ENCODE measurements around the gene HNRNPAB. TPM values are rescaled to one million over a fixed set of nuclear protein-coding genes. Genes with fewer than 3 reads are reported as not detected.

HNRNPAB gene
- total RNA-seq, 1 donor from 2014 or later: 199 TPM

- Histone ChIP-seq H4K20me1 (ENCODE audit: insufficient read depth, low read length) (no peaks in the 10 kb centered on the region), H3K9ac (ENCODE audit: low read length) (no peak overlapping the region), H3K36me3 (ENCODE audit: insufficient read depth, low read length) (no peaks in the 10 kb centered on the region), H3K4me1 (ENCODE audit: insufficient read depth, low read length) (no peaks in the 10 kb centered on the region), H3K27me3 (ENCODE audit: insufficient read depth, low read length) (peaks cover 3% of the 10 kb centered on the region), H2AFZ (ENCODE audit: low read depth, low read length) (no peak overlapping the region), H3K9me3 (ENCODE audit: insufficient read depth, low read depth, low read length) (no peaks in the 10 kb centered on the region), H3K79me2 (ENCODE audit: insufficient read depth, low read length) (no peaks in the 10 kb centered on the region), H3K27ac (ENCODE audit: low read depth, low read length) (no peak overlapping the region), H3K4me3 (ENCODE audit: insufficient read depth, low read depth, low read length) (no peak overlapping the region), H3K4me2 (ENCODE audit: low read length) (no peak overlapping the region)
- H3K27me3 Mint-ChIP-seq (ENCODE audit: low read depth, unreplicated experiment): no peaks in the 10 kb centered on the region
- no peak overlapping the region for H3K27ac Mint-ChIP-seq (ENCODE audit: unreplicated experiment)
- DNase-seq (ENCODE audit: low read depth) (no peak), FAIRE-seq (no peak)
- no peak overlapping the region for H3K4me3 Mint-ChIP-seq (ENCODE audit: unreplicated experiment)
- H3K36me3 Mint-ChIP-seq (ENCODE audit: low read depth, unreplicated experiment): no peaks in the 10 kb centered on the region
- no peak for TF ChIP-seq CTCF (IDR thresholded peaks at IDR 0.05; ENCODE audit: insufficient read depth, low read depth, low read length)
- TF ChIP-seq EZH2 (IDR thresholded peaks at IDR 0.05; ENCODE audit: insufficient read depth, low read length): no peak
- peaks cover 1% of the 10 kb centered on the region for H3K9me3 Mint-ChIP-seq (ENCODE audit: unreplicated experiment)
- H3K4me1 Mint-ChIP-seq (ENCODE audit: low read depth, unreplicated experiment): no peaks in the 10 kb centered on the region
Measured at GRCh38 chr5:178174456-178174855, 29.9 kb upstream of the HNRNPAB start.

GRCh38 chr5:178176791-178177190, 27.5 kb upstream of the HNRNPAB start:
- Histone ChIP-seq H3K79me2 (ENCODE audit: insufficient read depth, low read length) (no peaks in the 10 kb centered on the region), H3K36me3 (ENCODE audit: insufficient read depth, low read length) (no peaks in the 10 kb centered on the region), H3K9ac (ENCODE audit: low read length) (no peak overlapping the region), H3K9me3 (ENCODE audit: insufficient read depth, low read depth, low read length) (no peaks in the 10 kb centered on the region), H3K4me3 (ENCODE audit: insufficient read depth, low read depth, low read length) (no peak overlapping the region), H3K4me1 (ENCODE audit: insufficient read depth, low read length) (no peaks in the 10 kb centered on the region), H3K27ac (ENCODE audit: low read depth, low read length) (no peak overlapping the region), H4K20me1 (ENCODE audit: insufficient read depth, low read length) (no peaks in the 10 kb centered on the region), H3K4me2 (ENCODE audit: low read length) (no peak overlapping the region), H3K27me3 (ENCODE audit: insufficient read depth, low read length) (peaks cover 2% of the 10 kb centered on the region), H2AFZ (ENCODE audit: low read depth, low read length) (no peak overlapping the region)
- no peak overlapping the region for H3K27ac Mint-ChIP-seq (ENCODE audit: unreplicated experiment)
- FAIRE-seq (no peak), DNase-seq (ENCODE audit: low read depth) (no peak)
- no peak overlapping the region for H3K4me3 Mint-ChIP-seq (ENCODE audit: unreplicated experiment)
- H3K27me3 Mint-ChIP-seq (ENCODE audit: low read depth, unreplicated experiment): no peaks in the 10 kb centered on the region
- H3K4me1 Mint-ChIP-seq (ENCODE audit: low read depth, unreplicated experiment): no peaks in the 10 kb centered on the region
- H3K9me3 Mint-ChIP-seq (ENCODE audit: unreplicated experiment): peaks cover 2% of the 10 kb centered on the region
- no peaks in the 10 kb centered on the region for H3K36me3 Mint-ChIP-seq (ENCODE audit: low read depth, unreplicated experiment)
- TF ChIP-seq CTCF (IDR thresholded peaks at IDR 0.05; ENCODE audit: insufficient read depth, low read depth, low read length) (no peak), EZH2 (IDR thresholded peaks at IDR 0.05; ENCODE audit: insufficient read depth, low read length) (no peak)

GRCh38 chr5:178177569-178177968, 26.8 kb upstream of the HNRNPAB start:
- H3K9me3 Mint-ChIP-seq (ENCODE audit: unreplicated experiment): peaks cover 2% of the 10 kb centered on the region
- H3K36me3 ChIP-seq (ENCODE audit: insufficient read depth, low read length): no peaks in the 10 kb centered on the region
- no peak overlapping the region for H3K27ac ChIP-seq (ENCODE audit: low read depth, low read length)
- H3K4me3 ChIP-seq (ENCODE audit: insufficient read depth, low read depth, low read length): no peak overlapping the region
- H3K4me2 ChIP-seq (ENCODE audit: low read length): no peak overlapping the region
- no peak for FAIRE-seq
- no peak overlapping the region for H3K9ac ChIP-seq (ENCODE audit: low read length)
- no peaks in the 10 kb centered on the region for H3K9me3 ChIP-seq (ENCODE audit: insufficient read depth, low read depth, low read length)
- H3K79me2 ChIP-seq (ENCODE audit: insufficient read depth, low read length): no peaks in the 10 kb centered on the region
- DNase-seq (ENCODE audit: low read depth): no peak
- no peaks in the 10 kb centered on the region for H3K27me3 Mint-ChIP-seq (ENCODE audit: low read depth, unreplicated experiment)
- no peak overlapping the region for H2AFZ ChIP-seq (ENCODE audit: low read depth, low read length)
- TF ChIP-seq EZH2 (IDR thresholded peaks at IDR 0.05; ENCODE audit: insufficient read depth, low read length): no peak
- no peak for TF ChIP-seq CTCF (IDR thresholded peaks at IDR 0.05; ENCODE audit: insufficient read depth, low read depth, low read length)
- H3K27me3 ChIP-seq (ENCODE audit: insufficient read depth, low read length): peaks cover 2% of the 10 kb centered on the region
- H3K36me3 Mint-ChIP-seq (ENCODE audit: low read depth, unreplicated experiment): no peaks in the 10 kb centered on the region
- H3K4me3 Mint-ChIP-seq (ENCODE audit: unreplicated experiment): no peak overlapping the region
- no peaks in the 10 kb centered on the region for H4K20me1 ChIP-seq (ENCODE audit: insufficient read depth, low read length)
- H3K27ac Mint-ChIP-seq (ENCODE audit: unreplicated experiment): no peak overlapping the region
- no peaks in the 10 kb centered on the region for H3K4me1 ChIP-seq (ENCODE audit: insufficient read depth, low read length)
- H3K4me1 Mint-ChIP-seq (ENCODE audit: low read depth, unreplicated experiment): peaks cover 3% of the 10 kb centered on the region
